Mucosa of rectum (tissue), 2 donors: ENCODE data around the gene GBE1.
"Not testable (repeated sequence)": the region's sequence is repeated elsewhere in the genome, so short reads cannot be mapped to it uniquely, and the experiment has no call there.

Source experiments
- H3K27ac ChIP-seq, 2 donors: one replicate each; pipeline ENCODE4 v1.7.0; 2013; ENCODE audit warnings: inconsistent platforms in 2 of 2, low read depth in 2 of 2, low read length in 2 of 2
- H3K27me3 ChIP-seq, 2 donors: one replicate each; pipeline ENCODE4 v1.7.0; 2013; ENCODE audit warnings: low read length in 2 of 2; ENCODE audit not compliant: control insufficient read depth in 2 of 2, insufficient read depth in 2 of 2
- H3K36me3 ChIP-seq, 2 donors: one replicate each; pipeline ENCODE4 v1.7.0; 2013; ENCODE audit warnings: low read length in 2 of 2; ENCODE audit not compliant: control insufficient read depth in 2 of 2, insufficient read depth in 2 of 2
- H3K4me1 ChIP-seq, 2 donors: one replicate each; pipeline ENCODE4 v1.7.0; 2013; ENCODE audit warnings: low read length in 2 of 2, mild to moderate bottlenecking in 1 of 2; ENCODE audit not compliant: control insufficient read depth in 2 of 2, insufficient read depth in 2 of 2
- H3K4me3 ChIP-seq, 2 donors: one replicate each; pipeline ENCODE4 v1.7.0; 2013; ENCODE audit warnings: low read length in 2 of 2
- H3K9ac ChIP-seq, 2 donors: one replicate each; pipeline ENCODE4 v1.7.0; 2013; ENCODE audit warnings: low read length in 2 of 2, low read depth in 1 of 2, mild to moderate bottlenecking in 1 of 2
- H3K9me3 ChIP-seq, 2 donors: one replicate each; pipeline ENCODE4 v1.7.0; 2013; ENCODE audit warnings: low read length in 2 of 2; ENCODE audit not compliant: control insufficient read depth in 2 of 2
- donor health status: healthy.
- donor health status: Normal muscosa, but diverticular disease.

Gene GBE1

GRCh38 chr3:81758771-81759170, 2.7 kb downstream of the GBE1 start:
- not testable (repeated sequence) for H3K9ac ChIP-seq, H3K27ac ChIP-seq, H3K9me3 ChIP-seq, H3K27me3 ChIP-seq, H3K36me3 ChIP-seq, H3K4me3 ChIP-seq
- peaks cover 4 to 14% of the 10 kb centered on the region in 2 donors for H3K4me1 ChIP-seq

GRCh38 chr3:81758275-81758674, 3.2 kb downstream of the GBE1 start:
- H3K9ac ChIP-seq: no peak overlapping the region
- peaks cover 4 to 14% of the 10 kb centered on the region in 2 donors for H3K4me1 ChIP-seq
- no peaks in the 10 kb centered on the region for H3K9me3 ChIP-seq
- H3K4me3 ChIP-seq: no peak overlapping the region
- H3K36me3 ChIP-seq: no peaks in the 10 kb centered on the region
- H3K27me3 ChIP-seq: no peaks in the 10 kb centered on the region
- no peak overlapping the region for H3K27ac ChIP-seq

GRCh38 chr3:81753416-81754027, 7.9 kb downstream of the GBE1 start:
- H3K36me3 ChIP-seq: no peaks in the 10 kb centered on the region
- no peak overlapping the region for H3K9ac ChIP-seq
- H3K4me3 ChIP-seq: no peak overlapping the region
- no peaks in the 10 kb centered on the region for H3K4me1 ChIP-seq
- no peaks in the 10 kb centered on the region for H3K27me3 ChIP-seq
- no peaks in the 10 kb centered on the region for H3K9me3 ChIP-seq
- H3K27ac ChIP-seq: no peak overlapping the region

GRCh38 chr3:81752604-81753003, 8.8 kb downstream of the GBE1 start:
- no peaks in the 10 kb centered on the region for H3K4me1 ChIP-seq
- H3K9ac ChIP-seq: no peak overlapping the region
- H3K27ac ChIP-seq: no peak overlapping the region

GRCh38 chr3:81749265-81749664, 12.2 kb downstream of the GBE1 start:
- Histone ChIP-seq H3K36me3 (no peaks in the 10 kb centered on the region), H3K9ac (no peak overlapping the region), H3K27me3 (no peaks in the 10 kb centered on the region), H3K9me3 (no peaks in the 10 kb centered on the region), H3K4me3 (no peak overlapping the region), H3K4me1 (no peaks in the 10 kb centered on the region), H3K27ac (no peak overlapping the region)

More at GRCh38 chr3:81752604-81753003, 8.8 kb downstream of the GBE1 start:
- Histone ChIP-seq H3K27me3 (no peaks in the 10 kb centered on the region), H3K36me3 (no peaks in the 10 kb centered on the region), H3K9me3 (no peaks in the 10 kb centered on the region), H3K4me3 (no peak overlapping the region)

GRCh38 chr3:81747280-81747679, 14.2 kb downstream of the GBE1 start:
- not testable (repeated sequence) for H3K36me3 ChIP-seq, H3K27ac ChIP-seq, H3K9ac ChIP-seq, H3K4me1 ChIP-seq, H3K27me3 ChIP-seq, H3K4me3 ChIP-seq, H3K9me3 ChIP-seq

- Histone ChIP-seq H3K4me1 (no peaks in the 10 kb centered on the region), H3K36me3 (no peaks in the 10 kb centered on the region), H3K4me3 (no peak overlapping the region), H3K9ac (no peak overlapping the region), H3K9me3 (no peaks in the 10 kb centered on the region), H3K27me3 (no peaks in the 10 kb centered on the region), H3K27ac (peak overlapping the region; percentile 29 to 56)
Observed at GRCh38 chr3:81744366-81744765, 17.1 kb downstream of the GBE1 start.

GRCh38 chr3:81743096-81744025, 18.1 kb downstream of the GBE1 start:
- Histone ChIP-seq H3K27me3 (no peaks in the 10 kb centered on the region), H3K9ac (no peak overlapping the region), H3K4me1 (no peaks in the 10 kb centered on the region), H3K27ac (peak overlapping the region; percentile 29 to 56), H3K36me3 (no peaks in the 10 kb centered on the region), H3K9me3 (no peaks in the 10 kb centered on the region), H3K4me3 (no peak overlapping the region)

- no peaks in the 10 kb centered on the region for H3K27me3 ChIP-seq
- H3K9ac ChIP-seq: no peak overlapping the region
- H3K4me1 ChIP-seq: no peaks in the 10 kb centered on the region
- no peak overlapping the region for H3K4me3 ChIP-seq
- H3K27ac ChIP-seq: peak overlapping the region in 1 of 2 donors; percentile 37
- H3K9me3 ChIP-seq: no peaks in the 10 kb centered on the region
- H3K36me3 ChIP-seq: no peaks in the 10 kb centered on the region
Observed at GRCh38 chr3:81742581-81742980, 18.9 kb downstream of the GBE1 start.

- Histone ChIP-seq H3K9me3 (no peaks in the 10 kb centered on the region), H3K9ac (no peak overlapping the region), H3K36me3 (no peaks in the 10 kb centered on the region), H3K4me1 (no peaks in the 10 kb centered on the region), H3K27ac (no peak overlapping the region), H3K27me3 (no peaks in the 10 kb centered on the region), H3K4me3 (no peak overlapping the region)
Observed at GRCh38 chr3:81741216-81741615, 20.2 kb downstream of the GBE1 start.
